Activated naive CD4-positive, alpha-beta T cell treated with Interleukin-2 at 50 U/mL for 16 hours (primary cell): ENCODE measurements around the gene SPDYC.
"Not testable (repeated sequence)": the region's sequence is repeated elsewhere in the genome, so short reads cannot be mapped to it uniquely, and the experiment has no call there.

Experiments
- DNase-seq: peaks from one replicate; pipeline ENCODE4 v3.0.0-alpha.2; 2020

Gene SPDYC

GRCh38 chr11:65174571-65175010 lies 4.6 kb downstream of the SPDYC start:
- not testable (repeated sequence) for DNase-seq

GRCh38 chr11:65180877-65181568 lies 11.0 kb downstream of the SPDYC start:
- DNase-seq = peak; percentile 70

GRCh38 chr11:65181569-65182257 lies 11.7 kb downstream of the SPDYC start, which contains the start of gene CAPN1:
Gene CAPN1, plus strand, starts transcription at chr11:65181928. Its CDS starts 774 bp downstream, at chr11:65182702.
- peak; percentile 83 for DNase-seq

- no peak for DNase-seq
Observed at GRCh38 chr11:65182258-65183170, 12.5 kb downstream of the SPDYC start.

GRCh38 chr11:65183201-65183891 lies 13.3 kb downstream of the SPDYC start:
- DNase-seq = no peak

GRCh38 chr11:65184146-65184545 lies 14.1 kb downstream of the SPDYC start:
- DNase-seq = no peak

- no peak for DNase-seq
Observed at GRCh38 chr11:65185171-65185570, 15.1 kb downstream of the SPDYC start.

- no peak for DNase-seq
Observed at GRCh38 chr11:65185869-65186341, 15.9 kb downstream of the SPDYC start.

- no peak for DNase-seq
Observed at GRCh38 chr11:65186701-65187100, 16.7 kb downstream of the SPDYC start.

GRCh38 chr11:65187146-65187675 lies 17.2 kb downstream of the SPDYC start:
- DNase-seq = no peak

GRCh38 chr11:65187971-65188461 lies 18.0 kb downstream of the SPDYC start:
- DNase-seq = no peak

- DNase-seq = no peak
Observed at GRCh38 chr11:65188486-65188885, 18.5 kb downstream of the SPDYC start.

- no peak for DNase-seq
Observed at GRCh38 chr11:65189191-65189590, 19.2 kb downstream of the SPDYC start.

GRCh38 chr11:65194564-65194963 lies 24.5 kb downstream of the SPDYC start:
- DNase-seq = no peak

- DNase-seq = no peak
Observed at GRCh38 chr11:65204143-65204542, 34.1 kb downstream of the SPDYC start.

- DNase-seq = peak; percentile 46
Observed at GRCh38 chr11:65204646-65205601, 34.9 kb downstream of the SPDYC start.

GRCh38 chr11:65205602-65205967 lies 35.6 kb downstream of the SPDYC start:
- DNase-seq = no peak

GRCh38 chr11:65206441-65206841 lies 36.4 kb downstream of the SPDYC start:
- no peak for DNase-seq

- DNase-seq = no peak
Observed at GRCh38 chr11:65206901-65207300, 36.9 kb downstream of the SPDYC start.

GRCh38 chr11:65207918-65208784 lies 38.1 kb downstream of the SPDYC start:
- DNase-seq = no peak
